ENCODE results near the gene SHANK3.
"Not testable (repeated sequence)": the region's sequence is repeated elsewhere in the genome, so short reads cannot be mapped to it uniquely, and the experiment has no call there.

SHANK3 gene

GRCh38 chr22:50654664-50655063, 18.0 kb upstream of the SHANK3 start:
- not testable (repeated sequence) for DNase-seq (ENCODE audit: low spot score)

GRCh38 chr22:50656122-50657070, 16.2 kb upstream of the SHANK3 start:
- no peak for DNase-seq (ENCODE audit: low spot score)

GRCh38 chr22:50657925-50658324, 14.7 kb upstream of the SHANK3 start:
- no peak for DNase-seq (ENCODE audit: low spot score)

- not testable (repeated sequence) for DNase-seq (ENCODE audit: low spot score)
Observed at GRCh38 chr22:50659711-50660110, 12.9 kb upstream of the SHANK3 start.

- no peak for DNase-seq (ENCODE audit: low spot score)
Observed at GRCh38 chr22:50660306-50660705, 12.3 kb upstream of the SHANK3 start.

- no peak for DNase-seq (ENCODE audit: low spot score)
Observed at GRCh38 chr22:50665212-50665611, 7.4 kb upstream of the SHANK3 start.

GRCh38 chr22:50665738-50666137, 6.9 kb upstream of the SHANK3 start:
- DNase-seq (ENCODE audit: low spot score), result no peak

GRCh38 chr22:50670513-50670912, 2.1 kb upstream of the SHANK3 start:
- DNase-seq (ENCODE audit: low spot score), result no peak

- no peak for DNase-seq (ENCODE audit: low spot score)
Observed at GRCh38 chr22:50670914-50671538, 1.6 kb upstream of the SHANK3 start.

GRCh38 chr22:50671641-50672040, 982 bp upstream of the SHANK3 start:
- DNase-seq (ENCODE audit: low spot score), result no peak

GRCh38 chr22:50672041-50672440, 582 bp upstream of the SHANK3 start:
- DNase-seq (ENCODE audit: low spot score), result no peak

GRCh38 chr22:50673231-50674129, 857 bp downstream of the SHANK3 start:
- no peak for DNase-seq (ENCODE audit: low spot score)

- DNase-seq (ENCODE audit: low spot score), result no peak
Observed at GRCh38 chr22:50674130-50674500, 1.5 kb downstream of the SHANK3 start.

GRCh38 chr22:50674606-50675552, 2.3 kb downstream of the SHANK3 start:
- peak; percentile 83 for DNase-seq (ENCODE audit: low spot score)

- DNase-seq (ENCODE audit: low spot score), result no peak
Observed at GRCh38 chr22:50675553-50676179, 3.0 kb downstream of the SHANK3 start.

GRCh38 chr22:50676180-50676636, 3.6 kb downstream of the SHANK3 start:
- DNase-seq (ENCODE audit: low spot score), result no peak

- no peak for DNase-seq (ENCODE audit: low spot score)
Observed at GRCh38 chr22:50676661-50677492, 4.3 kb downstream of the SHANK3 start.

GRCh38 chr22:50677493-50678217, 5.0 kb downstream of the SHANK3 start:
- DNase-seq (ENCODE audit: low spot score), result no peak

- DNase-seq (ENCODE audit: low spot score), result no peak
Observed at GRCh38 chr22:50678218-50678650, 5.6 kb downstream of the SHANK3 start.

Measured in HuH-7.5 (cell line).